Erythroblast (primary cell): ENCODE data around the gene CWF19L2.
"Not testable (repeated sequence)": the region's sequence is repeated elsewhere in the genome, so short reads cannot be mapped to it uniquely, and the experiment has no call there.

Source experiments
- DNase-seq, 2 experiments: peaks; one replicate each; lab custom pipeline; 2025; lab: John Stamatoyannopoulos, UW
- GATA1 ChIP-seq: IDR thresholded peaks from 2 replicates; pipeline ENCODE4 v1.6.1; 2011; ENCODE audit warnings: low read depth, mild to moderate bottlenecking, control low read depth, low read length, moderate library complexity
- POLR2A ChIP-seq: IDR thresholded peaks from 2 replicates; pipeline ENCODE4 v1.6.1; 2011; ENCODE audit warnings: mild to moderate bottlenecking, low read length

The CWF19L2 gene

DNA sequence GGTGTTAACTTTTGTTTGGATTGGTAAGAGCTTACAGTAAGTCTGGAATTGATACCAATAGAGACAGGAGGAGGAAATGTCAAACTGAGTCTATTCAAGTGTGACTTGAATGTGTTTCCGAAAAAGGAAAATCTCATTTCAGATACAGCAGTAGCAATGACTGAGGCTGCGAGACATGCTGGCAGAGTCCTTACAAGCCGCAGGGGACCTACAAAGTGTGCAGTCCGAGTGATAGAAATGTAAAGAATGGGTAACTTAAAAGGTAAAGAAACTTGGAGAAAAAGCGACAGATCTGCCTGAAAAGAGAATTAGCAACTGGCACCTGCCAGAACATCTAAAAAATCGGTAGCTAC is 444 bp downstream of the CWF19L2 start:
- peak; percentile 63 to 72 for DNase-seq
- TF ChIP-seq POLR2A (no peak), GATA1 (no peak)

DNA sequence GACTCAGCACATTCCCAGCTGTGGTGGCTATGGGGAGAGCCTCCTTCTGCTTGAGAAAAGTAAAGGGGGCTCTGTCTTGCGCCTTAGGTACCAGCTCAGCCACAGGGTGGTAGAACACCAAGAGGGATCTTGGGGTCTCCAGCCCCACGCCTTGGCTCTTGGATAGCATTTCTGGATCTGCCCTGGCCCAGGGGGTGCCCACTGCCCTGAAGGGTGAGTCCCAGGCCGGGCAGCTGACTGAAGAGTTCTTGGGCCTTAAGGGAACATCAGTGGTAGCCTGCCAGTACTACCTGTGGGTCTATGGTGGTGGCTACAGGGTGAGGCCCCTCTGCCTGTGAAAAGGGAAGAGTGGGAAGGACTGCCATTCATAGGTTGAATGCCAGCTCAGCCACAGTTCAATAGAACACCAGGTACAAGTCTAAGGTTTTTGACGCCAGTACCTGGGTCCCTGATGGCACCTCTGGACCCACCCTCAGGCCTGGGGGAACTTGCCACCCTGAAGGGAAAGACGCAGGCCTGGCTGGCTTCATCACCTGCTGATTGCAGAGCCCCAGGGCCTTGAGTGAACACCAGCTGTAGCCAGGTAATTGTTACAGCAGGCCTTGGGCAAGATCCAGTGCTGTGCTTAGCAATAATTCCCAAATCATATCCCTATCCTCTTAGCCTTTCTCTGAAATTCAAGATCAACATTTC is 3.9 kb downstream of the CWF19L2 start:
- TF ChIP-seq POLR2A = no peak
- TF ChIP-seq GATA1 = no peak
- no peak for DNase-seq

DNA sequence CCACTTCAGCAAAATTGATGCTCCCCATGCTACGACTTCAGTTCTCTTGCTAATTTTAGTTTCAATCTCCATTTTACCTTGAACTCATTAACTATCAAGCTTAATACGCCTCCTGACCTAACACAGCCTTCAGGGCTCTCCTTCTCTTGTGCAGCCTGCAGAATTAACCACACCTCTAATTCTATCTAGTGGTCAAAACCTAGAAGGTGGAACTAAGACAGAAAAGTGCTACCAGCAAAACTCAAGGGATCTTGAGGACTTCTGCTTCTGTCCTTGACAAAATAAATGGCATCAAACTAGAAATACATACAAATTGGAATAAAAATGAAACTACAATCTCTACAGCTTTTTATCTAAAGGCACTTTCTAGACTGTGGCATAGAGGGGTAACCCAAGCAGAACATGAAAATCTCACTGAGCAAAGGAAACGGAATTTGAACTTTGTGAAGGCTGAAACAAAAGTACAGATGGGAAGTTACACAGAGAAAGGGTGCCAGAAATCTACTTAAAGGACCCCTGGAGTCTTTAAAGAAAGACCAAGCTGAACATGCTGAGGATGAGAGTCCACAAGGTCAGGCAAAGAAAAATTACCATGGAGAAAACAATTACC is 10.7 kb downstream of the CWF19L2 start:
- DNase-seq = no peak
- TF ChIP-seq POLR2A (no peak), GATA1 (no peak)

DNA sequence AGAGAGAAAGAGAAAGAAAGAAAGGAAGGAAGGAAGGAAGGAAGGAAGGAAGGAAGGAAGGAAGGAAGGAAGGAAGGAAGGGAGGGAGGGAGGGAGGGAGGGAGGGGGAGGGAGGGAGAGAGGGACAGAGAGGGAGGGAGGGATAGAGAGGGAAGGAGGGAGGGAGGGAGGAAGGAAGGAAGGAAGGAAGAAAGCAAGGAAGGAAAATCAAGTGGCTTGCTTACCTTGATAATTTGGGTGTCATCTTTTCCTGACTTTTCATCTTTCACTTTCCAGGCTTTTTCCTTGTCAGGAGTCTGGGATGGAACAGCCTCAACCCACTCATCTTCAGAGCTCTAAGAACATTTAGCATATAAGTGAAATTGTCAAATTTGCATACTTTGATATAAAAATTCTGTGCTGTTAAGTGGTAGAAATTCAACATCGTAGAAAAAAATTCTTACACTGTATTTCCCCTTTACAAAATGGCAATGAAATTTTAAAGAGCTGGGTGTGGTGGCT is 14.9 kb downstream of the CWF19L2 start:
- no peak for TF ChIP-seq GATA1
- TF ChIP-seq POLR2A = no peak
- no peak for DNase-seq

DNA sequence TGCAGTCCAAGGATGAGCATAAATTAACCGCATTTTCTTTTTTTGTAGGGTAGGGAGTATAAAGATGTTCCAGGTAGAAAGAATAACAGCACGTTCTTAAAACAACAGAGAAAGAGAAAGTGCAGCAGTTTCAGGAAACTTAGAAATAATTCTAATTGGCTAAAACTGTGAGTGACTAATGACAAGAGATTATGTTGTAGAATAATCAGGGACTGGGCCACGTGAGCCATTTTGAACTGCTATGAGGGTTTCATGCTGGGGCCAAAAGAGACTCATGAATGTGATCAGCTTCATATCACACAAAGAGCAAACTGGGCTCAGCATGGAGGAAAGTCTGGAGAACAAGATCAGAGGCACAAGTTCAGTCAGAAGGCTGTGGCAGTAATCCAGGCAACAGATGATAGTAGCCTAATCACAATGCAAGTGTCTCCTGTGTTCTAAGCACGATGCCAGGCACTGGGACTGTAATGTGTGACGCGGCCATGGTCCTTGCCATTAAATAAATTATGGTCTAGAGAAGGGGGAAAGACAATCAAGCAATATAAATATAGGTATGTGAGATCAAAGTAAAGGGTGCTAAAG is 17.9 kb downstream of the CWF19L2 start:
- TF ChIP-seq GATA1 (no peak), POLR2A (no peak)
- DNase-seq = no peak

DNA sequence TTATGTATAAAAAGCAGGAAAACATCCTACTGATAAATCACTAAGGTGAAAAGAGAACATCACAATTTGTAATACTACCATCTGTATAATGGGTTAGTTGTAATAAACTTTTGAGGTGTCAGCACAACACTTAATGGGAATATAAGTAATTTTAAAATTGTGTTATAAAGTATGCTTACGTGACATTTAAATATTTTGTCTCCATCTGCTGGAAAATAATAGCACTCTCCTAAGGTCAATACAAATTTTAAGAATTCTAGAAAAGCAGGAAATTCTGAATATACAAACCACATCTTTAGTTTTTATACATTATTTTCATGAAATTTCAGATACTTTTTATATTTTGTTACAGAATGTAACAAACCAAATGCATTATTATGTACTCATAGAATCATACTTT is 19.5 kb downstream of the CWF19L2 start:
- DNase-seq = no peak
- TF ChIP-seq POLR2A (no peak), GATA1 (no peak)

DNA sequence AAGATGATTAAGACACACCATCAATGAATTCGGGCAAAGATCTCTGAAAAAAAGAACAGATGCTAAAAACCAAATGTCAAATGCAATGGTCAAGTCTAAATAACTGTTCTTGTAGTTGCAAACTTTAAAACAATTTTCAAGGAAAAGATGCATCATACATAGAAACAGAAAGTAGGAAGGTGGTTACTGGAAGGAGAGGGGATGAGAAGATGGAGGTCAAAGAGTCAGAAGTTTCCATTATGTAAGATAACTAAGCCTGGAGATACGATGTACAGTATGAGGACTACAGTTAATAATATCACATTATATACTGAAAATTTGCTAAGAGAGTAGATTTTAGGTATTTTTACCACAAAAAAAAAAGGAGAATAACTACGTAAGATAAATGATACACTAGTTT is 27.1 kb downstream of the CWF19L2 start:
- DNase-seq = no peak
- TF ChIP-seq POLR2A (no peak), GATA1 (no peak)

DNA sequence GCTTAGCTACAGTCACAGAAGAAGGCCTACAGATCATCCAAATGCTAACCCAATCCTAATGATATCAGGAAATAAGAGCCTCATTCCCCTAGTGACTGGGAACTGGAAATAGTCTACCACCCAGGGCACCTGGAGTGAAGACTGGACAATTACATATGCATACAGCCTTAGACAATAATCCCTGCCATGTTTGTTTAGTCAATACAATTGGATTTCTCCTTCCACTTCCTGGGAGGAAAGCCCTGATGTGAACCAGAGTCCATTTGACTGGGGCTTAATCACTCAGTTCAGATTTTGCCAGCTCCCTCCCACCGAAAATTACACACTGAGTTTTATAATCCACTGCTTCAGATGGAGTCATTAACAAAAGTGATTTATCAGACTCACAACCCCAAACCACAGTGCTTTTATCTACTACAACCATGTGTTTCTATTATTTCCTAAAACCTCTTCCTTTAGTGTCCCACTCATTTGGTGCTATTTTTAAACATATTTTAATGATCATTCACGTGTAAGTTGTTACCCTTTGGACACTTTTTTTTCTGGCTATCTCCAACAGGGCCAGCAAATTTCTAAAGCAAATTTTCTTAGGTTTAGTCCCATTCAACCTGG is 29.9 kb downstream of the CWF19L2 start:
- no peak for TF ChIP-seq GATA1
- TF ChIP-seq POLR2A = no peak

DNA sequence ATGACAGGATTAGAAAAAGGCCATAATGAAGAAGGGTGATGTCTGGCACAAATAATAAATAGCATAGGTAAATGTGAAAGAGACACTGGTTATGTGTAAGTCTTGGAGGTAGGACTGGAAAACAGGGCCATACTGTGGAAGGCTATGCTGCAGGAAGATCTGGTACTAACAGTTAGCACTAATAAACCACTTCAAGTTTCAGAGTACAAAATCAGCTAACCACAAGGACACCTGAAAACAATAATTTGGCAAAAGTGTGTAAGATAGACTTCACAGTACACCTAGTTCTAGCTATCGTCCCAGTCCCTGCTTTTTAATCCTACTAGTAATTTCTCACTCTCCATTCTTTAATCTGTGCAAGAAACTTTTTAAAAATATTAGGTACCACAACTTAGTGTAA is 44.3 kb downstream of the CWF19L2 start:
- DNase-seq = no peak
- TF ChIP-seq GATA1 = no peak
- no peak for TF ChIP-seq POLR2A

More for the DNA sequence above, 29.9 kb downstream of the CWF19L2 start:
- peak in 1 of 2 experiments; percentile 6 for DNase-seq

DNA sequence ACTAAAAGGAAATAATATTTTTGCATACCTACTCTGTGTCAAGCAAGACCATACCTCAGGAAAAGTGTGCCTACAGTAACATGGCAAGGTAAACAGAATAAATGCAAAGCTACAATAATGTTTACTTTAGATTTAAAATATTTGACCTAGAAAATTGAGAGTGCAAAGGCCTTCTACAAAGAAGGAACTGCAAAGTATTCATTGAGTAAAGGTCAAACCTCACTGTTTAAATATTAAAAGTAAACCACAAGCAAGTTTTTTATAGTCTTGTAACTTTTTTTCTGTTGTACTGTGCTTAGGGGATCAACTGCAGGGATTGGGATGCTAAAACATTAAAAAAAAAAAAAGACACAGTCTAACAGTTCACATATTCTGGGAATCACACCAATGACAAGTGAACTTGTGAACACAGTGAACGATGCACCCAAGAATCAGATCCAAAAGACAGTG is 48.8 kb downstream of the CWF19L2 start:
- TF ChIP-seq GATA1 = no peak
- TF ChIP-seq POLR2A = no peak
- DNase-seq = no peak

DNA sequence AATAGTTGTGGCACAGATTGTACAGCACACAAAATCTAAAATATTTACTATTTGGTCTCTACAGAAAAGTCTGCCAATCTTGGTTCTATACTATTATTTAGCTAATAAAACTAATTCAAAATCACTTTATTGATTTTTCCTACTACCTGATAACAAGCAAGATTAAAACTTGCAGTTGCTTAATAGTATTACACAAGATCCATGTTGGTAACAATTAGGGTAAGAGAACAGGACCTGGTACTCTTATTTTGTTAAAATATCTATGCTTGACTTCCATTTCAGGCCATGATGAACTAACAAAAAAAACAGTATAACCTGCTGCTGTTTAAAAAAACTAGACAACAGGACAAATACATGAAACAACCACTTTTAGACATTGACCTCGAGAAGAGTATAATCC is 52.4 kb downstream of the CWF19L2 start:
- TF ChIP-seq POLR2A (no peak), GATA1 (no peak)

DNA sequence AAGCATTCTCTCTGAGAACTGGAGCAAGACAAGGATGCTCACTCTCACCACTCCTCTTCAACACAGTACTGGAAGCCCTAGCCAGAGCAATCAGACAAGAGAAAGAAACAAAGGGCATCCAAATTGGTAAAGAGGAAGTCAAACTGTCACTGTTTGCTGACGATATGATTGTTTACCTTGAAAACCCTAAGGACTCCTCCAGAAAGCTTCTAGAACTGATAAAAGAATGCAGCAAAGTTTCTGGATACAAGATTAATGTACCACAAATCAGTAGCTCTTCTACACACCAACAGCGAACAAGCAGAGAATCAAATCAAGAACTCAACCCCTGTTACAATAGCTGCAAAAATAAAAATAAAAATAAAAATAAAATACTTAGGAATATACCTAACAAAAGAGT is 56.5 kb downstream of the CWF19L2 start:
- not testable (repeated sequence) for DNase-seq

More for the DNA sequence above, 52.4 kb downstream of the CWF19L2 start:
- no peak for DNase-seq

DNA sequence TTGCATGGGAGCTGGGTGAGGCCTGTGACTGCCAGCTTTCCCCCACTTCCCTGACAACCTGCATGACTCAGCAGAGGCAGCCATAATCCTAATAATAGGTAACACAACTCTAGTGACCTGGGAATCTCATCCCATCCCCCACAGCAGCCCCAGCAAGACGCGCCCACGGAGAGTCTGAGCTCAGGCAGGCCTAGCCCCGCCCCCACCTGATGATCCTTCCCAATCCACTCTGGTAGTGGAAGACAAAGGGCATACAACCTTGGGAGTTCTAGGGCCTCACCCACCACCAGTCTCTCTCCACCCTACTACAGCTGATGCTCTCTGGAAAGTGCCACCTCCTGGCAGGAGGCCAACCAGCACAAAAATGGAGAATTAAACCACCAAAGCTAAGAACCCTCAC is 60.3 kb downstream of the CWF19L2 start:
- no peak for TF ChIP-seq GATA1
- TF ChIP-seq POLR2A = no peak
- no peak for DNase-seq

DNA sequence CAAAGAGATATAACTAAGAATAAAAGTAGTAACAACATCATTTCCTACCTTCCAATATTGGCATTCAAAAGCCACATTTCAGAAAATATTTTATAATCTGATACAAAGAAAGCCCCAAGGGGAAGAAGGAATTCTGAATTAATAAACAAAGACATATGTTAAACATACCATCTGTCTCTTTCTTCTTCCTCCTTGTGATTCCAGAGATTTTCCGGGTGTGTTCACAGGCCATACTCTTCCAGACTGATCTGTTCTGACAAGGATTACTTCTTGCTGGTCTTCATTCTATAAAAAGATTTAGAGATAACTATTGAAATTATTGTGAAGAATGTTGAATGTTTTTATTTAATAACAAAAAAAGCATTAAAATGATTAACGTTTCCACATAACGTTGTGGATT is 65.0 kb downstream of the CWF19L2 start:
- TF ChIP-seq POLR2A = no peak
- no peak for TF ChIP-seq GATA1
- no peak for DNase-seq

DNA sequence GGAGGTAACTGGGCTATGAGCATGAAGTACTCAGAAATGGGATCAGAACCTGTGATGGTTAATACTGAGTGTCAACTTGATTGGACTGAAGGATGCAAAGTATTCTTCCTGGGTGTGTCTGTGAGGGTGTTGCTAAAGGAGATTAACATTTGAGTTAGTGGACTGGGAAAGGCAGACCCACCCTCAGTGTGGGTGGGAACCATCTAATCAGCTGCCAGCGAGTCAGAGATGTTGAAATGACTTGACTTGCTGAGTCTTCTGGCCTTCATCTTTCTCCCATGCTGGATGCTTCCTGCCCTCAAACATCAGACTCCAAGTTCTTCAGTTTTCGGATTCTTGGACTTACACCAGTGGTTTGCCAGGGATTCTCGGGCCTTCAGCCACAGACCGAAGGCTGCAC is 66.9 kb downstream of the CWF19L2 start:
- peak; percentile 61 to 75 for DNase-seq
